CD4-positive, alpha-beta T cell (primary cell): ENCODE measurements around the gene CLRN3. TPM values are rescaled to one million over a fixed set of nuclear protein-coding genes. Genes with fewer than 3 reads are reported as not detected.
A peak's percentile ranks its signal among the peaks of the same experiment; 100 is the strongest.

Experiments used
- ATAC-seq: fragments of 200-7000 bp; cut with Tn5 transposase; one replicate; pipeline ENCODE4 v1.10.0; 2022; ENCODE audit warnings: mild to moderate bottlenecking; ENCODE audit not compliant: poor library complexity
- CTCF ChIA-PET: fragments of 350-600 bp; sonication (Branson Sonifier 250); formaldehyde crosslinking; loops from one replicate; lab custom pipeline; 2021; ENCODE audit warnings: antibody characterized with exemption, inconsistent platforms; lab: Charles Lee
- POLR2A ChIA-PET: fragments of 350-600 bp; sonication (Branson Sonifier 250); formaldehyde crosslinking; loops from one replicate; lab custom pipeline; 2021; ENCODE audit warnings: antibody characterized with exemption, inconsistent platforms; lab: Charles Lee
- DNase-seq, 14 experiments: peaks; one replicate each; pipeline ENCODE4 v3.0.0-alpha.2; 2013 to 2020; ENCODE audit warnings: mixed read lengths in 2 of 14
- H3K27ac ChIP-seq, 2 donors: one replicate each; pipeline versions ENCODE4 v1.5.1 to v1.7.0; 2013; ENCODE audit warnings: low read length in 2 of 2, low read depth in 1 of 2, mild to moderate bottlenecking in 1 of 2
- H3K27me3 ChIP-seq, 2 experiments: 1 replicate in 1 of 2; 2 replicates in 1 of 2; pipeline versions ENCODE4 v1.6.1 to v1.7.0; 2013; ENCODE audit warnings: low read length in 2 of 2, control low read depth in 1 of 2, mild to moderate bottlenecking in 1 of 2, moderate library complexity in 1 of 2; ENCODE audit not compliant: insufficient read depth in 2 of 2, control insufficient read depth in 1 of 2
- H3K36me3 ChIP-seq: one replicate; pipeline ENCODE4 v1.6.1; 2013; ENCODE audit warnings: low read length, control low read depth; ENCODE audit not compliant: insufficient read depth
- H3K4me1 ChIP-seq: one replicate; pipeline ENCODE4 v1.6.1; 2013; ENCODE audit warnings: low read length, control low read depth; ENCODE audit not compliant: insufficient read depth
- H3K4me3 ChIP-seq: one replicate; pipeline ENCODE4 v1.5.1; 2013; ENCODE audit warnings: mild to moderate bottlenecking, low read length, moderate library complexity
- H3K9me3 ChIP-seq, 2 experiments: 1 replicate in 1 of 2; 2 replicates in 1 of 2; pipeline versions ENCODE4 v1.6.1 to v1.7.0; 2013; ENCODE audit warnings: low read length in 2 of 2, mild to moderate bottlenecking in 2 of 2, control low read depth in 1 of 2, moderate library complexity in 1 of 2; ENCODE audit not compliant: control insufficient read depth in 1 of 2, insufficient read depth in 1 of 2
- H3K27ac Mint-ChIP-seq: one replicate; pipeline ENCODE4 v1.8.0; 2020; ENCODE audit warnings: mixed read lengths
- H3K27me3 Mint-ChIP-seq: one replicate; pipeline ENCODE4 v1.8.0; 2021; ENCODE audit warnings: mixed read lengths
- H3K36me3 Mint-ChIP-seq: one replicate; pipeline ENCODE4 v1.8.0; 2021; ENCODE audit warnings: low read depth, mixed read lengths
- H3K4me1 Mint-ChIP-seq: one replicate; pipeline ENCODE4 v1.8.0; 2021; ENCODE audit warnings: low read depth, mixed read lengths
- H3K4me3 Mint-ChIP-seq: one replicate; pipeline ENCODE4 v1.8.0; 2020; ENCODE audit warnings: mild to moderate bottlenecking, mixed read lengths
- H3K9me3 Mint-ChIP-seq: one replicate; pipeline ENCODE4 v1.8.0; 2020; ENCODE audit warnings: mixed read lengths
- intact Hi-C, 2 experiments: fragments of 100-400 bp; cut with DNase I in 1 of 2; cut with micrococcal nuclease in 1 of 2; formaldehyde crosslinking; loops; one replicate each; pipeline versions ENCODE4 v1.15.1 to v1.9.0; 2023 to 2025; cut with DNase I, micrococcal nuclease
- total RNA-seq, 174 experiments: library from RNA in 2 of 174; stranded (reverse) in 2 of 174; gene quantifications; one replicate each; pipeline ENCODE4 v1.2.3 and lab custom pipeline; 2021 to 2026
- TF ChIP-seq, protein P1 (sequence below): fragments of 200-600 bp; IDR thresholded peaks from one replicate; pipeline ENCODE4 v1.8.0; 2022; ENCODE audit warnings: antibody characterized with exemption, mild to moderate bottlenecking

Gene CLRN3
- total RNA-seq, 2 experiments from 2014 or later, result not detected

DNA sequence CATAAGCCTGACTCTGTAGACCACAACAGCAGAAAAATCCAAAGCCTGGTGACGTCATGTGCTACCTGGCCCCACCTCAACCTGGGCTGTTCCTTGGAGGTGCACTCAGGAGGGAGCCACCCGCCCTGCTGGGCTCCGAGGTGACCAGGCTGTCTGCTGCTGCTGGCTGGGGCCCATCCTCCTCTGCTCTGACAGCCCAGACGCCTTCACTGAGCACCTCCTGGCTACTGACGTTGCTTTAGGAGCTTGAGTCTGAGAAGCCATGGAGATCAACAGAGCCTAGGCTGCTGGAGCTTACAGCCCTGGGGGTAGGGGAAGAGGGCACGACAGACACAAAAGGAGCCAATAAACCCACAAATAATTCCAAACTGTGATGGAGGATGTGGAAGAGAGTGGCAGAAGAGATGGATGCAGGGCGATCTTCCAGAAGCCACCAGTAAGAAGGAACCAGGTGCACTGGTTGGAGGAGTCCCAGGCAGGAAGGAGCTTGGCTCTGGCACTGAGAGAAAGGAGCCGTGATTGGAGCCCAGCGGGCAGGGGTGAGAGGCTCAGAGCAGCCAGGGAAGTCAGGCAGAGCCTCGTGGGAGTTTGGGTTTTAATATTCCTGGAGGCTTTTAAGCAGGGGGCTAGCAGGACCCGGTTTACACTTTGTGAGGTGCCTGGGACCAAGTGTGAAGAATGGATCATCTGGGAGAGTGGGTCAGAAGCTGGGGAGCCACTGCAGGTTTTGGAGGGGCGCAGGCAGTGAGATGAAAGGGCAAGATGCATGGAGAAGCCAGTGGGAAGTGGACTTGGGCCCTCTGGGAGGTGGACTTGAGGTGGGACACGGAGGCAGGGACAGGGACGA, 12.5 kb upstream of the CLRN3 start:
- peaks cover 7 to 16% of the 10 kb centered on the region in 2 experiments for H3K27me3 ChIP-seq
- Mint-ChIP-seq H3K4me1 (no peaks in the 10 kb centered on the region), H3K27ac (no peak overlapping the region), H3K4me3 (peak overlapping the region; percentile 67), H3K36me3 (no peaks in the 10 kb centered on the region), H3K9me3 (no peaks in the 10 kb centered on the region), H3K27me3 (peaks cover 36% of the 10 kb centered on the region)
- H3K4me3 ChIP-seq, result no peak overlapping the region
- no peak overlapping the region for H3K27ac ChIP-seq
- H3K4me1 ChIP-seq, result peaks cover 6% of the 10 kb centered on the region
- ATAC-seq, result no peak
- TF ChIP-seq, protein P1, sequence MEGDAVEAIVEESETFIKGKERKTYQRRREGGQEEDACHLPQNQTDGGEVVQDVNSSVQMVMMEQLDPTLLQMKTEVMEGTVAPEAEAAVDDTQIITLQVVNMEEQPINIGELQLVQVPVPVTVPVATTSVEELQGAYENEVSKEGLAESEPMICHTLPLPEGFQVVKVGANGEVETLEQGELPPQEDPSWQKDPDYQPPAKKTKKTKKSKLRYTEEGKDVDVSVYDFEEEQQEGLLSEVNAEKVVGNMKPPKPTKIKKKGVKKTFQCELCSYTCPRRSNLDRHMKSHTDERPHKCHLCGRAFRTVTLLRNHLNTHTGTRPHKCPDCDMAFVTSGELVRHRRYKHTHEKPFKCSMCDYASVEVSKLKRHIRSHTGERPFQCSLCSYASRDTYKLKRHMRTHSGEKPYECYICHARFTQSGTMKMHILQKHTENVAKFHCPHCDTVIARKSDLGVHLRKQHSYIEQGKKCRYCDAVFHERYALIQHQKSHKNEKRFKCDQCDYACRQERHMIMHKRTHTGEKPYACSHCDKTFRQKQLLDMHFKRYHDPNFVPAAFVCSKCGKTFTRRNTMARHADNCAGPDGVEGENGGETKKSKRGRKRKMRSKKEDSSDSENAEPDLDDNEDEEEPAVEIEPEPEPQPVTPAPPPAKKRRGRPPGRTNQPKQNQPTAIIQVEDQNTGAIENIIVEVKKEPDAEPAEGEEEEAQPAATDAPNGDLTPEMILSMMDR, result no peak
- intact Hi-C loops, result loop anchor here in 1 of 2 experiments (2.0 kb wide), 1 partner anchor 246 kb away; no protein-coding TSS in a partner anchor
- ChIA-PET POLR2A (no interaction called here), CTCF (interaction anchor here (2.8 kb wide), 1 partner anchor 107 kb away, joined by 25 read pairs; no protein-coding TSS in a partner anchor)
- H3K9me3 ChIP-seq, result no peaks in the 10 kb centered on the region
- DNase-seq, result no peak
- no peaks in the 10 kb centered on the region for H3K36me3 ChIP-seq

DNA sequence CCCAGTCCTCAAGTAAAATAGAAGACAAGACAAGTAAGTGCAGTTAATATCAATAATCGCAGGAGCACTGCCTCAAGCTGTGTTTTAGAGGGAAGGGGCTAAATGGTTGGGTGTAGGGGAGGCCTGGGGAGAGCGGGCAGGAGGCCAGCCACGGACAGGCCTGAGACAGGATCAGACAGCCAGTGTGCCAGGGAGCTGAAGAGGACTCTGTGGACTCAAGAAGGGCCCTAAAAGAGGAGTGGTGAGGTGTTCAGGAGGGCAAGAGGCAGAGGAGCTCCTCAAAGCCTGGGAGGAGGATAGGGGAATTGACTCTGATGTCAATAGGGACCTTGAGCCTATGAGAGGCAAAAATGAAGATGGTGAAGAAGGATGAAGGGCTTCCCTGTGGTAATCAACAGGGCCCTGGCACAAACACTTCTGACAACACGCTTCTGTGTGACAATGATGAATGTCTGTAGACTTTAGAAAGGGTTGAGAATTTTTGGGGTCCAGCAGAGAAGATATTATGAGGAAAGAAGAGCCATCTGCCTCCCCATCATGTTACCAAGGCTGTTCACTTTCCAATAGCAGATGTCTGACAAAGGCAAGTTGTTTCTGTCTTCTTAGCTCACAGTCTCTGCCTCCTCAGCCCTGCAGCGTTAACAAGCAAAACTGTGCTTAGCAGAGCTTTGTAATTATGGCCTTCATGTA, 11.7 kb upstream of the CLRN3 start:
- H3K4me1 Mint-ChIP-seq, result no peaks in the 10 kb centered on the region

DNA sequence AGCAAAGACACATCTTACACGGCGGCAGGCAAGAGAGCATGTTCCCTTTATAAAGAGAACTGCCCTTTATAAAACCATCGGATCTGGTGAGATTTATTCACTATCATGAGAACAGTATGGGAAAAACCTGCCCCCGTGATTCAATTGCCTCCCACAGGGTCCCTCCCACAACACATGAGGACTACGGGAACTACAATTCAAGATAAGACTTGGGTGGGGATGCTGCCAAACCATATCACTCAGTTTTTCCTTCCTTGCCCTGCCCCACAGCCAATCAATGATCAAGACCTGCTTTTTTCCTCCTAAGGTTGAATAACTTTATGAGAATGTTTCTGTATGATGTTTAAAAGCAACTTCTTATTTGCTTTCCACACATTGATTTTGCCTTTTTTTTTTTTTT, 11.0 kb upstream of the CLRN3 start:
- Histone ChIP-seq H3K4me1 (peaks cover 6% of the 10 kb centered on the region), H3K9me3 (no peaks in the 10 kb centered on the region), H3K36me3 (no peaks in the 10 kb centered on the region), H3K4me3 (no peak overlapping the region), H3K27ac (no peak overlapping the region), H3K27me3 (peaks cover 7 to 13% of the 10 kb centered on the region in 2 experiments)
- H3K9me3 Mint-ChIP-seq, result no peaks in the 10 kb centered on the region
- ATAC-seq (no peak), DNase-seq (no peak)
- H3K27me3 Mint-ChIP-seq, result peaks cover 34% of the 10 kb centered on the region
- CTCF ChIA-PET, result no interaction called here
- TF ChIP-seq, protein P1, result no peak
- no peak overlapping the region for H3K4me3 Mint-ChIP-seq
- H3K27ac Mint-ChIP-seq, result no peak overlapping the region
- no peaks in the 10 kb centered on the region for H3K4me1 Mint-ChIP-seq
- POLR2A ChIA-PET, result no interaction called here
- no peaks in the 10 kb centered on the region for H3K36me3 Mint-ChIP-seq
- intact Hi-C loops, result loop anchor here in 1 of 2 experiments (2.0 kb wide), 1 partner anchor 247 kb away; no protein-coding TSS in a partner anchor

More for the DNA sequence above, 11.7 kb upstream of the CLRN3 start:
- intact Hi-C loops, result loop anchor here in 1 of 2 experiments (2.0 kb wide), 1 partner anchor 246 kb away; no protein-coding TSS in a partner anchor
- DNase-seq (no peak), ATAC-seq (no peak)
- no peak overlapping the region for H3K27ac Mint-ChIP-seq
- ChIA-PET CTCF (interaction anchor here (2.8 kb wide), 1 partner anchor 107 kb away, joined by 25 read pairs; no protein-coding TSS in a partner anchor), POLR2A (no interaction called here)
- H3K9me3 ChIP-seq, result no peaks in the 10 kb centered on the region
- H3K4me3 ChIP-seq, result no peak overlapping the region
- peak overlapping the region; percentile 40 for H3K4me3 Mint-ChIP-seq
- peaks cover 35% of the 10 kb centered on the region for H3K27me3 Mint-ChIP-seq
- H3K27ac ChIP-seq, result no peak overlapping the region
- H3K36me3 ChIP-seq, result no peaks in the 10 kb centered on the region
- peaks cover 6% of the 10 kb centered on the region for H3K4me1 ChIP-seq
- TF ChIP-seq, protein P1, result no peak
- no peaks in the 10 kb centered on the region for H3K36me3 Mint-ChIP-seq
- no peaks in the 10 kb centered on the region for H3K9me3 Mint-ChIP-seq
- H3K27me3 ChIP-seq, result peaks cover 7 to 16% of the 10 kb centered on the region in 2 experiments
